Endothelial cell of umbilical vein (primary cell): ENCODE data around the gene VEGFA. TPM values are rescaled to one million over a fixed set of nuclear protein-coding genes. Genes with fewer than 3 reads are reported as not detected.

ENCODE experiments used
- BruUV-seq: library from RNA; stranded (reverse); fragments of 400-500 nt; replicated peaks from 2 replicates; lab custom pipeline; 2021; lab: Mats Ljungman, UMichigan
- CTCF ChIA-PET: fragments of 300-600, 350-600 bp; sonication (Branson Sonifier 250); formaldehyde crosslinking; loops from one replicate; lab custom pipeline; 2021; ENCODE audit warnings: antibody characterized with exemption, inconsistent platforms; lab: Charles Lee
- POLR2A ChIA-PET: fragments of 300-600, 350-600 bp; sonication (Branson Sonifier 250); formaldehyde crosslinking; loops from one replicate; lab custom pipeline; 2021; ENCODE audit warnings: antibody characterized with exemption, inconsistent platforms; lab: Charles Lee
- DNase-seq: peaks from one replicate; pipeline ENCODE4 v3.0.0-alpha.2; 2011; ENCODE audit warnings: low read depth, low spot score
- FAIRE-seq: peaks from 2 replicates; lab custom pipeline; 2011; peaks lifted over from hg19 to GRCh38; lab: Jason Lieb, UNC
- H2AFZ ChIP-seq: 2 replicates; pipeline ENCODE4 v1.6.0; 2012; ENCODE audit warnings: low read depth, low read length, control low read depth, inconsistent platforms
- H3K27ac ChIP-seq: 2 replicates; pipeline ENCODE4 v1.5.1; 2011; ENCODE audit warnings: low read depth, mild to moderate bottlenecking, control low read depth, low read length, moderate library complexity; ENCODE audit not compliant: insufficient read depth
- H3K27me3 ChIP-seq, 2 experiments: 2 replicates each; pipeline versions ENCODE4 v1.6.0 to v1.6.1; 2011; ENCODE audit warnings: low read length in 2 of 2, mixed read lengths in 1 of 2; ENCODE audit not compliant: control insufficient read depth in 2 of 2, insufficient read depth in 2 of 2
- H3K36me3 ChIP-seq, 2 experiments: 2 replicates in 1 of 2; 3 replicates in 1 of 2; pipeline ENCODE4 v1.5.1; 2011; ENCODE audit warnings: low read length in 2 of 2, mild to moderate bottlenecking in 1 of 2, moderate library complexity in 1 of 2; ENCODE audit not compliant: control insufficient read depth in 2 of 2, insufficient read depth in 2 of 2; ENCODE audit errors: extremely low read depth in 1 of 2
- H3K4me1 ChIP-seq: 3 replicates; pipeline ENCODE4 v1.5.1; 2011; ENCODE audit warnings: mild to moderate bottlenecking, low read length; ENCODE audit not compliant: control insufficient read depth, insufficient read depth; ENCODE audit errors: extremely low read depth
- H3K4me2 ChIP-seq: 2 replicates; pipeline ENCODE4 v1.6.1; 2011; ENCODE audit warnings: low read length, control low read depth, mixed read lengths; ENCODE audit not compliant: insufficient read depth
- H3K4me3 ChIP-seq, 3 experiments: fragments of 200-600 bp in 1 of 3; sonication (generic), shearing (Covaris generic) in 1 of 3; replicated peaks in 1 of 3; 2 replicates each; pipeline ENCODE4 v1.5.1; 2011 to 2016; ENCODE audit warnings: control low read depth in 3 of 3, low read length in 3 of 3, mild to moderate bottlenecking in 2 of 3, inconsistent platforms in 1 of 3, low read depth in 1 of 3, moderate library complexity in 1 of 3; ENCODE audit not compliant: insufficient read depth in 1 of 3
- H3K79me2 ChIP-seq: 2 replicates; pipeline ENCODE4 v1.6.0; 2012; ENCODE audit warnings: low read length, inconsistent platforms; ENCODE audit not compliant: control insufficient read depth, insufficient read depth
- H3K9ac ChIP-seq: replicated peaks from 2 replicates; pipeline ENCODE3; 2011; ENCODE audit warnings: low read length, control low read depth; ENCODE audit not compliant: insufficient read depth; ENCODE audit errors: extremely low read depth
- H3K9me1 ChIP-seq: replicated peaks from 3 replicates; pipeline ENCODE4 v1.6.0; 2011; ENCODE audit warnings: mild to moderate bottlenecking, low read length; ENCODE audit not compliant: control insufficient read depth, insufficient read depth; ENCODE audit errors: extremely low read depth
- H3K9me3 ChIP-seq: replicated peaks from 2 replicates; pipeline ENCODE4 v1.5.1; 2012; ENCODE audit warnings: low read length, inconsistent platforms; ENCODE audit not compliant: control insufficient read depth, insufficient read depth
- H4K20me1 ChIP-seq: replicated peaks from 2 replicates; pipeline ENCODE3; 2011; ENCODE audit warnings: mild to moderate bottlenecking, low read length; ENCODE audit not compliant: control insufficient read depth, insufficient read depth; ENCODE audit errors: extremely low read depth
- EZH2 ChIP-seq: IDR thresholded peaks from 2 replicates; pipeline ENCODE4 v1.6.1; 2012; ENCODE audit warnings: borderline replicate concordance, low read depth, mild to moderate bottlenecking, moderate library complexity, low read length, inconsistent platforms; ENCODE audit not compliant: severe bottlenecking
- FOS ChIP-seq: IDR thresholded peaks from 2 replicates; pipeline ENCODE4 v1.6.1; 2011; ENCODE audit warnings: mild to moderate bottlenecking, low read length, moderate library complexity, borderline replicate concordance; ENCODE audit not compliant: insufficient read depth
- GATA2 ChIP-seq: IDR thresholded peaks from 2 replicates; pipeline ENCODE4 v1.7.0; 2011; ENCODE audit warnings: low read depth, mild to moderate bottlenecking, moderate library complexity, mixed read lengths, low read length; ENCODE audit not compliant: insufficient read length, insufficient read depth
- JUN ChIP-seq: IDR thresholded peaks from 2 replicates; pipeline ENCODE4 v1.6.1; 2011; ENCODE audit warnings: borderline replicate concordance, low read depth; ENCODE audit not compliant: insufficient read length, insufficient read depth
- MYC ChIP-seq: IDR thresholded peaks from one replicate; pipeline ENCODE4 v1.6.1; 2011; ENCODE audit warnings: mild to moderate bottlenecking, low read depth, low read length
- POLR2A ChIP-seq: IDR thresholded peaks from 2 replicates; pipeline ENCODE4 v1.6.1; 2012; ENCODE audit warnings: low read depth, mild to moderate bottlenecking, control low read depth, low read length
- POLR2AphosphoS5 ChIP-seq: IDR thresholded peaks from 2 replicates; pipeline ENCODE4 v1.6.1; 2012; ENCODE audit warnings: low read depth, mild to moderate bottlenecking, control low read depth, low read length, moderate library complexity; ENCODE audit not compliant: insufficient read depth
- dilution Hi-C: fragments of 300-500 bp; cut with MboI; formaldehyde crosslinking; loops from one replicate; pipeline ENCODE4 v1.15.0; 2019; ENCODE audit warnings: low sequenced_read_pairs; ENCODE audit not compliant: extremely low pct_ligation_motif_present
- intact Hi-C: fragments of 100-400 bp; cut with micrococcal nuclease; formaldehyde crosslinking; loops from one replicate; pipeline ENCODE4 v1.10.0; 2022
- polyA plus RNA-seq, 4 experiments: library from polyadenylated mRNA; depleted of rRNA in 3 of 4; stranded (reverse) in 3 of 4; unstranded in 1 of 4; fragments of >200 nt; gene quantifications; 2 replicates each; pipeline versions ENCODE4 v1.2.1 to v1.2.3, GENCODE V29; 2011 to 2012; ENCODE audit warnings: missing spikeins in 1 of 4
- total RNA-seq: library from RNA; stranded (reverse); gene quantifications from 2 replicates; pipeline ENCODE4 v1.2.3, GENCODE V29; 2021
- TF ChIP-seq, protein P1 (sequence below): IDR thresholded peaks from 2 replicates; pipeline ENCODE4 v1.6.1; 2011; ENCODE audit not compliant: insufficient read depth, insufficient read length
- TF ChIP-seq, protein P2 (sequence below), 2 donors: IDR thresholded peaks; 1 replicate in 1 of 2; 2 replicates in 1 of 2; pipeline ENCODE4 v1.5.1; 2011; ENCODE audit warnings: low read length in 2 of 2, mild to moderate bottlenecking in 2 of 2, moderate library complexity in 2 of 2, control low read depth in 1 of 2, inconsistent platforms in 1 of 2, low read depth in 1 of 2; ENCODE audit not compliant: insufficient read depth in 1 of 2; ENCODE audit errors: extremely low read depth in 1 of 2

VEGFA gene
- total and polyA plus RNA-seq, 2 donors (not counting 3 experiments of a cell fraction or from before 2014, with no cell fraction given): 18.1 to 19.9 TPM

DNA sequence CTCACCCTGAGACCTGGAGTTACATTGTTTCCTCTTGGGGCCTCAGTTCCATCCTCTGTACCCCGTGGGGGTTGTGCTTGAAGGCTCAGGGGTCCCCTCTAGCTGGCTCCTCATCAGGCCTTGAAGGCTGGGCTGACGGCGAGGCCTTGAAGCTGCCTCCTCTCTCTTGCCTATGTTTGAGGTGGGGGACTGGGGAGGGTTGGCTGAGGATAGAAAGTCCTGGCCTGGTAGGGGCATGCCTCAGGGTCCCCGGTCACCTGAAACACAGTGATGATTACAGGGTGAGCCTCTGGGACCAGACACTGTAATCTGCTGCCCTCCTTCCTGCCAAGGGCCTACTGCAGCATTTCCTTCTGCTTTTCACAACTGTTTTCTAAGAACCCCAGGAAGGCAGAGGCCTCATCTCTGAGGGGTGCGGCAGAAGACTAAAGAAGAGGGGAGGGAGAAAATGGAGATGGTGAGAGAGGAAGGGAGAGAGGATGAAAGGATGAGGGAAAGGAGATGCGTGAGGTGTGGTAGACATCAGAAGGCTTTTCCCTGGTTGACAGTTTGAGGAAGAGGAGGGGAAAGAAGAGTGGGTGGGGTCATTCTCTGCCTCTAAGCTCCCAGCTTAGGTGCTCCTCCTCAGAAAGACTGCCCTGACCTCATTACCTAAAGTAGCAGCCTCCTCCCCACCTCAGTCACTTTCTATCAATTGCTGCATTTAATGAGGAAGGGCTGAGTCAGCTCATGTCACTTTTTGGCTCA lies 29.7 kb downstream of the VEGFA start:
- Histone ChIP-seq H3K9me1 (no peaks in the 10 kb centered on the region), H3K4me3 (no peak overlapping the region), H3K4me2 (no peak overlapping the region), H2AFZ (no peak overlapping the region), H4K20me1 (no peaks in the 10 kb centered on the region), H3K27ac (no peak overlapping the region), H3K27me3 (peaks cover 0 to 5% of the 10 kb centered on the region in 2 experiments), H3K9me3 (no peaks in the 10 kb centered on the region), H3K79me2 (no peaks in the 10 kb centered on the region), H3K4me1 (no peaks in the 10 kb centered on the region), H3K9ac (no peak overlapping the region), H3K36me3 (no peaks in the 10 kb centered on the region)
- TF ChIP-seq POLR2AphosphoS5: no peak
- TF ChIP-seq, protein P1, sequence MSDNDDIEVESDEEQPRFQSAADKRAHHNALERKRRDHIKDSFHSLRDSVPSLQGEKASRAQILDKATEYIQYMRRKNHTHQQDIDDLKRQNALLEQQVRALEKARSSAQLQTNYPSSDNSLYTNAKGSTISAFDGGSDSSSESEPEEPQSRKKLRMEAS: no peak
- TF ChIP-seq MYC: no peak
- no peak for TF ChIP-seq JUN
- TF ChIP-seq POLR2A: no peak
- TF ChIP-seq, protein P2, sequence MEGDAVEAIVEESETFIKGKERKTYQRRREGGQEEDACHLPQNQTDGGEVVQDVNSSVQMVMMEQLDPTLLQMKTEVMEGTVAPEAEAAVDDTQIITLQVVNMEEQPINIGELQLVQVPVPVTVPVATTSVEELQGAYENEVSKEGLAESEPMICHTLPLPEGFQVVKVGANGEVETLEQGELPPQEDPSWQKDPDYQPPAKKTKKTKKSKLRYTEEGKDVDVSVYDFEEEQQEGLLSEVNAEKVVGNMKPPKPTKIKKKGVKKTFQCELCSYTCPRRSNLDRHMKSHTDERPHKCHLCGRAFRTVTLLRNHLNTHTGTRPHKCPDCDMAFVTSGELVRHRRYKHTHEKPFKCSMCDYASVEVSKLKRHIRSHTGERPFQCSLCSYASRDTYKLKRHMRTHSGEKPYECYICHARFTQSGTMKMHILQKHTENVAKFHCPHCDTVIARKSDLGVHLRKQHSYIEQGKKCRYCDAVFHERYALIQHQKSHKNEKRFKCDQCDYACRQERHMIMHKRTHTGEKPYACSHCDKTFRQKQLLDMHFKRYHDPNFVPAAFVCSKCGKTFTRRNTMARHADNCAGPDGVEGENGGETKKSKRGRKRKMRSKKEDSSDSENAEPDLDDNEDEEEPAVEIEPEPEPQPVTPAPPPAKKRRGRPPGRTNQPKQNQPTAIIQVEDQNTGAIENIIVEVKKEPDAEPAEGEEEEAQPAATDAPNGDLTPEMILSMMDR (IDR thresholded peaks at IDR 0.05; ENCODE audit: extremely low read depth in 1 of 2, insufficient read depth in 1 of 2, low read depth in 1 of 2, low read length in 2 of 2): no peak
- no peak for TF ChIP-seq EZH2
- TF ChIP-seq GATA2: no peak
- TF ChIP-seq FOS: no peak
- ChIA-PET POLR2A (no interaction called here), CTCF (no interaction called here)
- dilution Hi-C loops (no loop called here), intact Hi-C loops (no loop called here)
- BruUV-seq: no TSS peak
- FAIRE-seq (no peak), DNase-seq (no peak)
